Activated CD8-positive, alpha-beta memory T cell treated with anti-CD3 and anti-CD28 coated beads for 48 hours (primary cell): ENCODE data around the gene FOXL2NB.

Experiments
- DNase-seq, 3 experiments: peaks; one replicate each; pipeline ENCODE4 v3.0.0-alpha.2; 2020; ENCODE audit warnings: low read depth in 2 of 3, low spot score in 2 of 3

The FOXL2NB gene

GRCh38 chr3:138944929-138945708 lies 1.9 kb upstream of the FOXL2NB start:
- no peak for DNase-seq

- DNase-seq, result no peak
Measured at GRCh38 chr3:138945709-138946662, 1.0 kb upstream of the FOXL2NB start.

GRCh38 chr3:138947495-138948121 lies 591 bp downstream of the FOXL2NB start:
- DNase-seq, result no peak

GRCh38 chr3:138948371-138949001 lies 1.5 kb downstream of the FOXL2NB start:
- no peak for DNase-seq

- DNase-seq, result no peak
Measured at GRCh38 chr3:138949002-138949418, 2.0 kb downstream of the FOXL2NB start.

GRCh38 chr3:138949445-138950005 lies 2.5 kb downstream of the FOXL2NB start:
- no peak for DNase-seq

- no peak for DNase-seq
Measured at GRCh38 chr3:138950006-138950644, 3.1 kb downstream of the FOXL2NB start.

- no peak for DNase-seq
Measured at GRCh38 chr3:138950701-138951100, 3.7 kb downstream of the FOXL2NB start.

GRCh38 chr3:138960417-138960852 lies 13.4 kb downstream of the FOXL2NB start:
- DNase-seq, result no peak

GRCh38 chr3:138962854-138963560 lies 16.0 kb downstream of the FOXL2NB start:
- DNase-seq, result no peak

GRCh38 chr3:138964264-138964663 lies 17.2 kb downstream of the FOXL2NB start:
- DNase-seq, result no peak

GRCh38 chr3:138964923-138965322 lies 17.9 kb downstream of the FOXL2NB start:
- DNase-seq, result no peak

GRCh38 chr3:138971766-138972320 lies 24.8 kb downstream of the FOXL2NB start:
- DNase-seq, result no peak

GRCh38 chr3:138972941-138973340 lies 25.9 kb downstream of the FOXL2NB start:
- no peak for DNase-seq

- DNase-seq, result no peak
Measured at GRCh38 chr3:138974462-138974861, 27.4 kb downstream of the FOXL2NB start.

- DNase-seq, result no peak
Measured at GRCh38 chr3:138975351-138975750, 28.3 kb downstream of the FOXL2NB start.

GRCh38 chr3:138976047-138976446 lies 29.0 kb downstream of the FOXL2NB start:
- no peak for DNase-seq

GRCh38 chr3:138984816-138985215 lies 37.8 kb downstream of the FOXL2NB start:
- no peak for DNase-seq

GRCh38 chr3:138985932-138986331 lies 38.9 kb downstream of the FOXL2NB start:
- no peak for DNase-seq
